K562 (cell line): ENCODE data around the gene COX7A1. TPM values are rescaled to one million over a fixed set of nuclear protein-coding genes. Genes with fewer than 3 reads are reported as not detected.

Experiments used
- BCOR ChIP-seq: fragments of 450-650 bp; IDR thresholded peaks from 2 replicates; pipeline ENCODE4 v1.6.1; 2016
- CBFA2T3 ChIP-seq: fragments of 450-650 bp; IDR thresholded peaks from 2 replicates; pipeline ENCODE4 v1.6.1; 2017
- CSDE1 ChIP-seq, 2 experiments: fragments of 450-650 bp; IDR thresholded peaks; 2 replicates each; pipeline ENCODE4 v1.6.1; 2016; ENCODE audit warnings: mild to moderate bottlenecking in 1 of 2
- HMGXB4 ChIP-seq: sonication (generic); formaldehyde crosslinking; IDR thresholded peaks from 2 replicates; pipeline ENCODE4 v1.8.1; 2023; ENCODE audit warnings: mild to moderate bottlenecking, missing genetic modification reagents
- PCBP1 ChIP-seq: fragments of 200-400 bp; formaldehyde crosslinking; IDR thresholded peaks from 2 replicates; pipeline ENCODE4 v1.6.1; 2018; ENCODE audit warnings: mild to moderate bottlenecking, low read depth, low read length; ENCODE audit not compliant: poor library complexity, severe bottlenecking
- RFX5 ChIP-seq: IDR thresholded peaks from 2 replicates; pipeline ENCODE4 v1.6.1; 2011; ENCODE audit warnings: low read depth, mild to moderate bottlenecking, improper control_type of control experiment, low read length
- SRF ChIP-seq, 2 experiments: fragments of 250-450, 450-650 bp in 1 of 2; sonication (Bioruptor Pico) in 1 of 2; sonication (generic) in 1 of 2; formaldehyde crosslinking; IDR thresholded peaks; 2 replicates each; pipeline versions ENCODE4 v1.5.0 to v1.5.1; 2020 to 2022; ENCODE audit warnings: mild to moderate bottlenecking in 1 of 2, missing genetic modification reagents in 1 of 2
- TBP ChIP-seq: optimal IDR thresholded peaks from 2 replicates; pipeline ENCODE3; 2011; ENCODE audit warnings: low read depth, low read length, improper control_type of control experiment
- UBTF ChIP-seq, 2 experiments: IDR thresholded peaks; 2 replicates each; pipeline ENCODE4 v1.6.1; 2012; ENCODE audit warnings: improper control_type of control experiment in 2 of 2, low read depth in 2 of 2, low read length in 2 of 2, borderline replicate concordance in 1 of 2
- VEZF1 ChIP-seq: fragments of 200-800 bp; sonication (Bioruptor generic); IDR thresholded peaks from 2 replicates; pipeline ENCODE4 v1.6.1; 2017; ENCODE audit warnings: missing genetic modification characterization, missing compliant biosample characterization
- YBX1 ChIP-seq: fragments of 450-650 bp; IDR thresholded peaks from 2 replicates; pipeline ENCODE4 v1.7.1; 2016; ENCODE audit warnings: mild to moderate bottlenecking
- ZNF76 ChIP-seq: fragments of 250-450 bp; sonication (Bioruptor Pico); IDR thresholded peaks from 2 replicates; pipeline ENCODE4 v1.4.0; 2020; ENCODE audit warnings: mild to moderate bottlenecking, moderate library complexity, borderline replicate concordance
- ZNF77 ChIP-seq: fragments of 250-450 bp; sonication (Bioruptor Pico); IDR thresholded peaks from 2 replicates; pipeline ENCODE4 v1.5.0; 2020
- polyA plus RNA-seq, 8 experiments: library from polyadenylated mRNA; depleted of rRNA in 4 of 8; stranded (reverse) in 5 of 8; unstranded in 3 of 8; fragments of >200 nt; fragmentation: Nextera tagmentation in 2 of 8; fragmentation: Illumina TruSeq in 1 of 8; extraction: Ambion mirVana in 2 of 8; extraction: Trizol in 1 of 8; gene quantifications; 2 replicates each; pipeline versions ENCODE4 v1.2.1 to v1.2.3, GENCODE V29; 2011 to 2014; ENCODE audit warnings: inconsistent platforms in 1 of 8, missing spikeins in 1 of 8
- total RNA-seq, 7 experiments: library from RNA; depleted of rRNA in 6 of 7; stranded (reverse); fragments of >200 nt in 6 of 7; fragmentation: Illumina TruSeq in 2 of 7; extraction: Trizol in 2 of 7; gene quantifications; 2 replicates each; pipeline versions ENCODE4 v1.2.1 to v1.2.3, GENCODE V29; 2011 to 2021; ENCODE audit warnings: low replicate concordance in 1 of 7
- TF ChIP-seq, protein P1 (sequence below), 2 experiments: fragments of 450-650 bp; conservative IDR thresholded peaks; 2 replicates each; pipeline ENCODE4 v1.6.1; 2017; ENCODE audit warnings: mild to moderate bottlenecking in 2 of 2, moderate library complexity in 2 of 2
- TF ChIP-seq, protein P2 (sequence below), 2 experiments: fragments of 450-650 bp; IDR thresholded peaks; 2 replicates each; pipeline ENCODE4 v1.6.1; 2016
- TF ChIP-seq, protein P3 (sequence below): sonication (generic); formaldehyde crosslinking; IDR thresholded peaks from 2 replicates; pipeline ENCODE4 v1.8.0; 2022; ENCODE audit warnings: mild to moderate bottlenecking, missing genetic modification reagents

The COX7A1 gene
- total and polyA plus RNA-seq, 9 of the 15 experiments (the other 6 are each of a cell fraction or from before 2014, with no cell fraction given): 0.08 TPM; not detected in 8

GRCh38 chr19:36139473-36140303 lies 12.6 kb downstream of the COX7A1 start, which contains the start of gene CAPNS1 (continued):
- peak in 1 of 2 experiments; percentile 80; a peak in 2 of 4 replicates for TF ChIP-seq UBTF (IDR thresholded peaks at IDR 0.05; ENCODE audit: borderline replicate concordance in 1 of 2, low read depth in 2 of 2, low read length in 2 of 2)
- TF ChIP-seq, protein P1, sequence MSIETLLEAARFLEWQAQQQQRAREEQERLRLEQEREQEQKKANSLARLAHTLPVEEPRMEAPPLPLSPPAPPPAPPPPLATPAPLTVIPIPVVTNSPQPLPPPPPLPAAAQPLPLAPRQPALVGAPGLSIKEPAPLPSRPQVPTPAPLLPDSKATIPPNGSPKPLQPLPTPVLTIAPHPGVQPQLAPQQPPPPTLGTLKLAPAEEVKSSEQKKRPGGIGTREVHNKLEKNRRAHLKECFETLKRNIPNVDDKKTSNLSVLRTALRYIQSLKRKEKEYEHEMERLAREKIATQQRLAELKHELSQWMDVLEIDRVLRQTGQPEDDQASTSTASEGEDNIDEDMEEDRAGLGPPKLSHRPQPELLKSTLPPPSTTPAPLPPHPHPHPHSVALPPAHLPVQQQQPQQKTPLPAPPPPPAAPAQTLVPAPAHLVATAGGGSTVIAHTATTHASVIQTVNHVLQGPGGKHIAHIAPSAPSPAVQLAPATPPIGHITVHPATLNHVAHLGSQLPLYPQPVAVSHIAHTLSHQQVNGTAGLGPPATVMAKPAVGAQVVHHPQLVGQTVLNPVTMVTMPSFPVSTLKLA (conservative IDR thresholded peaks at IDR 0.05): peak in 1 of 2 experiments; percentile 74; a peak in 2 of 4 replicates
- TF ChIP-seq ZNF77 (CRISPR knock-in tag): no peak
- TF ChIP-seq CSDE1 (IDR thresholded peaks at IDR 0.05): no peak
- TF ChIP-seq ZNF76 (CRISPR knock-in tag): no peak
- TF ChIP-seq VEZF1 (CRISPR knock-in tag): peak; percentile 86
- TF ChIP-seq BCOR: no peak
- no peak; a peak in 1 of 4 replicates for TF ChIP-seq SRF (CRISPR knock-in tag; IDR thresholded peaks at IDR 0.05)
- TF ChIP-seq, protein P2, sequence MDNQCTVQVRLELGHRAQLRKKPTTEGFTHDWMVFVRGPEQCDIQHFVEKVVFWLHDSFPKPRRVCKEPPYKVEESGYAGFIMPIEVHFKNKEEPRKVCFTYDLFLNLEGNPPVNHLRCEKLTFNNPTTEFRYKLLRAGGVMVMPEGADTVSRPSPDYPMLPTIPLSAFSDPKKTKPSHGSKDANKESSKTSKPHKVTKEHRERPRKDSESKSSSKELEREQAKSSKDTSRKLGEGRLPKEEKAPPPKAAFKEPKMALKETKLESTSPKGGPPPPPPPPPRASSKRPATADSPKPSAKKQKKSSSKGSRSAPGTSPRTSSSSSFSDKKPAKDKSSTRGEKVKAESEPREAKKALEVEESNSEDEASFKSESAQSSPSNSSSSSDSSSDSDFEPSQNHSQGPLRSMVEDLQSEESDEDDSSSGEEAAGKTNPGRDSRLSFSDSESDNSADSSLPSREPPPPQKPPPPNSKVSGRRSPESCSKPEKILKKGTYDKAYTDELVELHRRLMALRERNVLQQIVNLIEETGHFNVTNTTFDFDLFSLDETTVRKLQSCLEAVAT (IDR thresholded peaks at IDR 0.05): peak in 1 of 2 experiments; percentile 92; a peak in 3 of 4 replicates
- TF ChIP-seq CBFA2T3: no peak
- no peak for TF ChIP-seq RFX5
- TF ChIP-seq PCBP1: no peak
- TF ChIP-seq TBP: peak; percentile 49
- no peak for TF ChIP-seq YBX1
- TF ChIP-seq, protein P3, sequence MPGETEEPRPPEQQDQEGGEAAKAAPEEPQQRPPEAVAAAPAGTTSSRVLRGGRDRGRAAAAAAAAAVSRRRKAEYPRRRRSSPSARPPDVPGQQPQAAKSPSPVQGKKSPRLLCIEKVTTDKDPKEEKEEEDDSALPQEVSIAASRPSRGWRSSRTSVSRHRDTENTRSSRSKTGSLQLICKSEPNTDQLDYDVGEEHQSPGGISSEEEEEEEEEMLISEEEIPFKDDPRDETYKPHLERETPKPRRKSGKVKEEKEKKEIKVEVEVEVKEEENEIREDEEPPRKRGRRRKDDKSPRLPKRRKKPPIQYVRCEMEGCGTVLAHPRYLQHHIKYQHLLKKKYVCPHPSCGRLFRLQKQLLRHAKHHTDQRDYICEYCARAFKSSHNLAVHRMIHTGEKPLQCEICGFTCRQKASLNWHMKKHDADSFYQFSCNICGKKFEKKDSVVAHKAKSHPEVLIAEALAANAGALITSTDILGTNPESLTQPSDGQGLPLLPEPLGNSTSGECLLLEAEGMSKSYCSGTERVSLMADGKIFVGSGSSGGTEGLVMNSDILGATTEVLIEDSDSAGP: no peak
- 0 out of 2 replicates have a peak, but pooled peaks have one; percentile 42 for TF ChIP-seq HMGXB4 (CRISPR knock-in tag)
